Endodermal cell (in vitro differentiated cells): ENCODE results near the gene RHEX. TPM values are rescaled to one million over a fixed set of nuclear protein-coding genes. Genes with fewer than 3 reads are reported as not detected.

ENCODE experiments used
- DNase-seq: peaks from one replicate; pipeline ENCODE4 v3.0.0-alpha.2; 2017
- H3K27ac ChIP-seq: 2 replicates; pipeline ENCODE4 v1.5.1; 2013; ENCODE audit warnings: mild to moderate bottlenecking, low read depth, low read length, moderate library complexity
- H3K27me3 ChIP-seq: 2 replicates; pipeline ENCODE4 v1.6.1; 2013; ENCODE audit warnings: mild to moderate bottlenecking, low read length, moderate library complexity; ENCODE audit not compliant: insufficient read depth, control insufficient read depth, poor library complexity, severe bottlenecking
- H3K36me3 ChIP-seq: 2 replicates; pipeline ENCODE4 v1.7.0; 2013; ENCODE audit warnings: mild to moderate bottlenecking, low read length, moderate library complexity; ENCODE audit not compliant: control insufficient read depth, insufficient read depth
- H3K4me1 ChIP-seq: one replicate; pipeline ENCODE4 v1.7.0; 2013; ENCODE audit warnings: low read length; ENCODE audit not compliant: control insufficient read depth, insufficient read depth
- H3K4me3 ChIP-seq: 2 replicates; pipeline ENCODE4 v1.5.1; 2013; ENCODE audit warnings: mild to moderate bottlenecking, low read length, moderate library complexity
- H3K9ac ChIP-seq: 2 replicates; pipeline ENCODE4 v1.6.1; 2013; ENCODE audit warnings: mild to moderate bottlenecking, low read length, moderate library complexity; ENCODE audit not compliant: poor library complexity, severe bottlenecking; ENCODE audit errors: extremely low read depth
- H3K9me3 ChIP-seq: 2 replicates; pipeline ENCODE4 v1.6.1; 2013; ENCODE audit warnings: mild to moderate bottlenecking, low read length, moderate library complexity; ENCODE audit not compliant: control insufficient read depth
- H3K27ac Mint-ChIP-seq: 2 replicates; pipeline ENCODE4 v1.8.0; 2020; ENCODE audit warnings: mixed read lengths
- H3K27me3 Mint-ChIP-seq: 2 replicates; pipeline ENCODE4 v1.8.0; 2021; ENCODE audit warnings: mild to moderate bottlenecking, mixed read lengths; ENCODE audit not compliant: insufficient read depth
- H3K36me3 Mint-ChIP-seq: 2 replicates; pipeline ENCODE4 v1.8.0; 2020; ENCODE audit warnings: low read depth, mixed read lengths
- H3K4me1 Mint-ChIP-seq: 2 replicates; pipeline ENCODE4 v1.8.0; 2020; ENCODE audit warnings: mixed read lengths
- H3K4me3 Mint-ChIP-seq: 2 replicates; pipeline ENCODE4 v1.8.0; 2020; ENCODE audit warnings: mild to moderate bottlenecking, moderate library complexity, mixed read lengths
- H3K9me3 Mint-ChIP-seq: 2 replicates; pipeline ENCODE4 v1.8.0; 2020; ENCODE audit warnings: mild to moderate bottlenecking, mixed read lengths
- CTCF ChIP-seq: fragments of 200-600 bp; sonication (generic); conservative IDR thresholded peaks from 2 replicates; pipeline ENCODE4 v1.5.0; 2021; ENCODE audit warnings: antibody characterized with exemption, mild to moderate bottlenecking
- WGBS, 2 experiments: methylation state at CpG; one replicate each; pipeline versions ENCODE4 v1.1.5 to v1.1.7; 2013; ENCODE audit warnings: missing lambda C conversion rate in 2 of 2, mixed read lengths in 1 of 2; ENCODE audit not compliant: insufficient coverage in 1 of 2, insufficient read length in 1 of 2; 5-methylcytosine and 5-hydroxymethylcytosine counted together
- total RNA-seq, 2 donors: library from RNA; stranded (reverse); fragmentation: NEBNext Ultra II Directional in 1 of 2; extraction: Animal tissue kit (Norgen Biotek cat#: 25700) in 1 of 2; gene quantifications; 2 replicates in 1 of 2; 3 replicates in 1 of 2; pipeline ENCODE4 v1.2.1, GENCODE V29; 2021

Gene RHEX
- total RNA-seq, 2 donors from 2014 or later, result not detected

GRCh38 chr1:206037581-206037980, 15.4 kb upstream of the RHEX start:
- TF ChIP-seq CTCF, result no peak

GRCh38 chr1:206039046-206039973, 13.7 kb upstream of the RHEX start:
- no peak for TF ChIP-seq CTCF
- peaks cover 10% of the 10 kb centered on the region for H3K27me3 Mint-ChIP-seq
- DNase-seq, result no peak
- peaks cover 4% of the 10 kb centered on the region for H3K4me1 Mint-ChIP-seq
- Histone ChIP-seq H3K4me1 (no peaks in the 10 kb centered on the region), H3K9me3 (no peaks in the 10 kb centered on the region), H3K36me3 (no peaks in the 10 kb centered on the region), H3K4me3 (no peak overlapping the region), H3K9ac (no peak overlapping the region), H3K27me3 (peaks cover 9% of the 10 kb centered on the region), H3K27ac (no peak overlapping the region)
- 71 to 81% methylated on average over 2 to 6 of the region's 7 CpGs for WGBS, 2 experiments
- no peak overlapping the region for H3K27ac Mint-ChIP-seq
- no peaks in the 10 kb centered on the region for H3K36me3 Mint-ChIP-seq
- H3K9me3 Mint-ChIP-seq, result no peaks in the 10 kb centered on the region
- H3K4me3 Mint-ChIP-seq, result no peak overlapping the region

More at GRCh38 chr1:206037581-206037980, 15.4 kb upstream of the RHEX start:
- whole genome bisulfite sequencing, 2 experiments, result 88 to 89% methylated on average over 9 of the region's 9 CpGs
- Mint-ChIP-seq H3K9me3 (no peaks in the 10 kb centered on the region), H3K36me3 (no peaks in the 10 kb centered on the region), H3K4me3 (no peak overlapping the region), H3K4me1 (peaks cover 4% of the 10 kb centered on the region), H3K27me3 (peaks cover 12% of the 10 kb centered on the region), H3K27ac (no peak overlapping the region)
- no peak for DNase-seq
- Histone ChIP-seq H3K4me3 (no peak overlapping the region), H3K9ac (no peak overlapping the region), H3K9me3 (no peaks in the 10 kb centered on the region), H3K27me3 (peaks cover 12% of the 10 kb centered on the region), H3K27ac (no peak overlapping the region), H3K36me3 (no peaks in the 10 kb centered on the region), H3K4me1 (no peaks in the 10 kb centered on the region)

- Histone ChIP-seq H3K27ac (no peak overlapping the region), H3K9ac (no peak overlapping the region), H3K27me3 (peaks cover 2% of the 10 kb centered on the region), H3K4me1 (no peaks in the 10 kb centered on the region), H3K9me3 (no peaks in the 10 kb centered on the region), H3K36me3 (no peaks in the 10 kb centered on the region), H3K4me3 (no peak overlapping the region)
- H3K36me3 Mint-ChIP-seq, result no peaks in the 10 kb centered on the region
- no peak for DNase-seq
- WGBS, 2 experiments, result 77 to 86% methylated on average over 4 to 5 of the region's 5 CpGs
- H3K27ac Mint-ChIP-seq, result no peak overlapping the region
- no peaks in the 10 kb centered on the region for H3K9me3 Mint-ChIP-seq
- peaks cover 1% of the 10 kb centered on the region for H3K27me3 Mint-ChIP-seq
- TF ChIP-seq CTCF, result no peak
- no peak overlapping the region for H3K4me3 Mint-ChIP-seq
- peaks cover 4% of the 10 kb centered on the region for H3K4me1 Mint-ChIP-seq
Measured at GRCh38 chr1:206040328-206040727, 12.6 kb upstream of the RHEX start.
